ENCODE measurements around the gene OR6V1. TPM values are rescaled to one million over a fixed set of nuclear protein-coding genes. Genes with fewer than 3 reads are reported as not detected.

The OR6V1 gene
- total RNA-seq, 1 donor from 2014 or later = not detected

- Histone ChIP-seq H3K36me3 (ENCODE audit: insufficient read depth, low read length) (no peaks in the 10 kb centered on the region), H3K4me2 (ENCODE audit: low read length) (peak overlapping the region; percentile 9), H3K79me2 (ENCODE audit: insufficient read depth, low read length) (no peaks in the 10 kb centered on the region), H3K4me3 (ENCODE audit: insufficient read depth, low read depth, low read length) (no peak overlapping the region), H3K4me1 (ENCODE audit: insufficient read depth, low read length) (peaks cover 35% of the 10 kb centered on the region), H4K20me1 (ENCODE audit: insufficient read depth, low read length) (no peaks in the 10 kb centered on the region), H2AFZ (ENCODE audit: low read depth, low read length) (no peak overlapping the region), H3K9me3 (ENCODE audit: insufficient read depth, low read depth, low read length) (no peaks in the 10 kb centered on the region), H3K27me3 (ENCODE audit: insufficient read depth, low read length) (no peaks in the 10 kb centered on the region), H3K9ac (ENCODE audit: low read length) (no peak overlapping the region), H3K27ac (ENCODE audit: low read depth, low read length) (peak overlapping the region; percentile 36)
- DNase-seq (ENCODE audit: low read depth) (peak; percentile 42), FAIRE-seq (no peak)
- Mint-ChIP-seq H3K27me3 (ENCODE audit: low read depth, unreplicated experiment) (peaks cover 2% of the 10 kb centered on the region), H3K9me3 (ENCODE audit: unreplicated experiment) (no peaks in the 10 kb centered on the region), H3K4me3 (ENCODE audit: unreplicated experiment) (no peak overlapping the region), H3K4me1 (ENCODE audit: low read depth, unreplicated experiment) (peaks cover 28% of the 10 kb centered on the region), H3K36me3 (ENCODE audit: low read depth, unreplicated experiment) (no peaks in the 10 kb centered on the region), H3K27ac (ENCODE audit: unreplicated experiment) (no peak overlapping the region)
- no peak for TF ChIP-seq CTCF (IDR thresholded peaks at IDR 0.05; ENCODE audit: insufficient read depth, low read depth, low read length)
- no peak for TF ChIP-seq EZH2 (IDR thresholded peaks at IDR 0.05; ENCODE audit: insufficient read depth, low read length)
Measured at GRCh38 chr7:143015926-143016490, 36.1 kb upstream of the OR6V1 start.

GRCh38 chr7:143016996-143017395 lies 35.1 kb upstream of the OR6V1 start:
- Mint-ChIP-seq H3K4me3 (ENCODE audit: unreplicated experiment) (no peak overlapping the region), H3K27ac (ENCODE audit: unreplicated experiment) (no peak overlapping the region), H3K36me3 (ENCODE audit: low read depth, unreplicated experiment) (no peaks in the 10 kb centered on the region), H3K4me1 (ENCODE audit: low read depth, unreplicated experiment) (peaks cover 28% of the 10 kb centered on the region), H3K27me3 (ENCODE audit: low read depth, unreplicated experiment) (peaks cover under 1% of the 10 kb centered on the region), H3K9me3 (ENCODE audit: unreplicated experiment) (no peaks in the 10 kb centered on the region)
- FAIRE-seq = no peak
- Histone ChIP-seq H2AFZ (ENCODE audit: low read depth, low read length) (no peak overlapping the region), H3K9ac (ENCODE audit: low read length) (no peak overlapping the region), H3K9me3 (ENCODE audit: insufficient read depth, low read depth, low read length) (no peaks in the 10 kb centered on the region), H3K27ac (ENCODE audit: low read depth, low read length) (no peak overlapping the region), H3K36me3 (ENCODE audit: insufficient read depth, low read length) (no peaks in the 10 kb centered on the region), H3K27me3 (ENCODE audit: insufficient read depth, low read length) (no peaks in the 10 kb centered on the region), H3K4me3 (ENCODE audit: insufficient read depth, low read depth, low read length) (no peak overlapping the region), H3K4me2 (ENCODE audit: low read length) (no peak overlapping the region), H4K20me1 (ENCODE audit: insufficient read depth, low read length) (no peaks in the 10 kb centered on the region), H3K4me1 (ENCODE audit: insufficient read depth, low read length) (peaks cover 35% of the 10 kb centered on the region), H3K79me2 (ENCODE audit: insufficient read depth, low read length) (no peaks in the 10 kb centered on the region)
- TF ChIP-seq CTCF (IDR thresholded peaks at IDR 0.05; ENCODE audit: insufficient read depth, low read depth, low read length) (no peak), EZH2 (IDR thresholded peaks at IDR 0.05; ENCODE audit: insufficient read depth, low read length) (no peak)
- DNase-seq (ENCODE audit: low read depth) = no peak

- Histone ChIP-seq H4K20me1 (ENCODE audit: insufficient read depth, low read length) (no peaks in the 10 kb centered on the region), H3K4me1 (ENCODE audit: insufficient read depth, low read length) (peaks cover 27% of the 10 kb centered on the region), H3K27me3 (ENCODE audit: insufficient read depth, low read length) (no peaks in the 10 kb centered on the region), H3K9ac (ENCODE audit: low read length) (no peak overlapping the region), H3K4me3 (ENCODE audit: insufficient read depth, low read depth, low read length) (no peak overlapping the region), H3K27ac (ENCODE audit: low read depth, low read length) (no peak overlapping the region), H3K79me2 (ENCODE audit: insufficient read depth, low read length) (no peaks in the 10 kb centered on the region), H2AFZ (ENCODE audit: low read depth, low read length) (no peak overlapping the region), H3K36me3 (ENCODE audit: insufficient read depth, low read length) (no peaks in the 10 kb centered on the region), H3K4me2 (ENCODE audit: low read length) (no peak overlapping the region), H3K9me3 (ENCODE audit: insufficient read depth, low read depth, low read length) (no peaks in the 10 kb centered on the region)
- DNase-seq (ENCODE audit: low read depth) (no peak), FAIRE-seq (no peak)
- H3K9me3 Mint-ChIP-seq (ENCODE audit: unreplicated experiment) = no peaks in the 10 kb centered on the region
- H3K27me3 Mint-ChIP-seq (ENCODE audit: low read depth, unreplicated experiment) = peaks cover 2% of the 10 kb centered on the region
- H3K4me3 Mint-ChIP-seq (ENCODE audit: unreplicated experiment) = no peak overlapping the region
- H3K4me1 Mint-ChIP-seq (ENCODE audit: low read depth, unreplicated experiment) = peaks cover 21% of the 10 kb centered on the region
- H3K36me3 Mint-ChIP-seq (ENCODE audit: low read depth, unreplicated experiment) = no peaks in the 10 kb centered on the region
- TF ChIP-seq EZH2 (IDR thresholded peaks at IDR 0.05; ENCODE audit: insufficient read depth, low read length) (no peak), CTCF (IDR thresholded peaks at IDR 0.05; ENCODE audit: insufficient read depth, low read depth, low read length) (no peak)
- H3K27ac Mint-ChIP-seq (ENCODE audit: unreplicated experiment) = no peak overlapping the region
Measured at GRCh38 chr7:143018931-143019330, 33.2 kb upstream of the OR6V1 start.
